ENCODE results near the gene C10orf90.
"Not testable (repeated sequence)": the region's sequence is repeated elsewhere in the genome, so short reads cannot be mapped to it uniquely, and the experiment has no call there.

C10orf90 gene

DNA sequence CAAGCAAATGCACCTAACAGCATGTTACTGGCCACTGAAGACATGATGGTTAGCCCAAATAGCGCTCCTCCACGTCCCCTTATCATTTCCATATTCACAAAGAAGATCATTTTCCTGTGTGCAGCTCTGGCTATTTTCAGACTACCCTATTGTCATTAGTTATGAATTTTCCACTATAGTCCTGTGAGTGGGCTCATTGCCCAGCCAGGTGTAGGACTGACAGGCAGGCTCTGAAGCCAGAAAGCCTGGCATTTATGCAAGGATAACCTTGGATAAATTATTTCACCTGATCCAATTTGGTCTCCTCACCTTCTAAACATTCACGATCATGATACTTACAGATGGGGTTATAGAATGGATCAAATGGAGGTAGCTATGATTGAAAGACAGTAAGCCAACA lies 104.6 kb downstream of the C10orf90 start:
- peaks cover 43% of the 10 kb centered on the region for H3K4me1 ChIP-seq (ENCODE audit: control insufficient read depth, insufficient read depth, low read length)
- peaks cover 39% of the 10 kb centered on the region for H3K9me3 ChIP-seq (ENCODE audit: control insufficient read depth, insufficient read depth, low read depth, low read length)
- no peaks in the 10 kb centered on the region for H3K27me3 ChIP-seq (ENCODE audit: control insufficient read depth, insufficient read depth, low read length)
- H3K36me3 ChIP-seq (ENCODE audit: control insufficient read depth, insufficient read depth, low read length), result no peaks in the 10 kb centered on the region
- H3K27ac ChIP-seq (ENCODE audit: low read depth, low read length), result no peak overlapping the region
- H3K9ac ChIP-seq (ENCODE audit: low read length), result no peak overlapping the region
- no peak overlapping the region for H3K4me3 ChIP-seq (ENCODE audit: low read depth, low read length)

DNA sequence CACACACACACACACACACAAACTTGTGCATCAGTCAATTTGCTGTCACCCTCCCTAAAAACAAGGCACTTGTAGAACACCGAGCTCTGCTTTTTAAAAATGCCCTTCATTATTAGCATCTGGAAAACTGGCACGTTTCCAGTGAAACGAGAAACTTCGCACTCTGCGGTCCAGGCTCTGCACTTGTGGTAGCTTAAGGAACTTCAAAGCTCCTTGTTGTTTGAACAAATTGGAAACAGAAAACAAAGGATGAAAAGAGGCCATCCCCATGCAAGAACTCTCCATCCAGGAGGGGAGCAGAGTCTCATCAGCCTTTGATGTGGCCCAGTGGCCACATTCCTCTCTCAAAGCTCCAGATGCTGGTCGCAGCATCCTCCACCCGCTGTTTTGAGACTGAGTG lies 105.1 kb downstream of the C10orf90 start:
- H3K4me1 ChIP-seq (ENCODE audit: control insufficient read depth, insufficient read depth, low read length), result peaks cover 45% of the 10 kb centered on the region
- H3K9me3 ChIP-seq (ENCODE audit: control insufficient read depth, insufficient read depth, low read depth, low read length), result peaks cover 39% of the 10 kb centered on the region
- H3K36me3 ChIP-seq (ENCODE audit: control insufficient read depth, insufficient read depth, low read length), result no peaks in the 10 kb centered on the region
- H3K9ac ChIP-seq (ENCODE audit: low read length), result no peak overlapping the region
- H3K27me3 ChIP-seq (ENCODE audit: control insufficient read depth, insufficient read depth, low read length), result no peaks in the 10 kb centered on the region
- H3K4me3 ChIP-seq (ENCODE audit: low read depth, low read length), result no peak overlapping the region
- no peak overlapping the region for H3K27ac ChIP-seq (ENCODE audit: low read depth, low read length)

DNA sequence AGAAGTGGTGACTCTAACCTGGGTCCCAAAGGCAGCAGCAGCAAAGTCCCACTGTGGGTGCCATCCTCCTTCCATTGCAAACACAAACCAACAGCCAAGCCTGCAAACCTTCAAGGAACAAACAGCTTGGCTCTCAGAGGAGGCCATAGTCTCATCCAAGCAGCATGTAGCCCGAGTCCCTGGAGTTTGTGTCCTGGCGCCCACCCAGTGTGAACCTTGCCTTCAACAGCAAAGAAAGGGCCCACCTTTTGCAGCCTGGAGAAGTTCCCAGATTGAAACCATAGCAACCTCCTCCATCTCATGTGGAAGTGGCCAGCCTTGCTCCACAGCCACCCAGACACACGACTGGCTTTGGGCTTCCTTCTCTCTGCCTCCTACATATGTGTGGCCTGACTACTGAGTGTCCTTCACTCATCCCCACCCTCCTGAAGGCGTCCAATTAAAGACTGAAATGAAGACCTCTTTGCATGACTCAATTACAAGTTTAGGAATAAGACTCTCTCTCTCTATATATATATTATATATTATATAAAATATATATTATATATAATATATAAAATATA lies 106.1 kb downstream of the C10orf90 start:
- Histone ChIP-seq H3K4me1 (ENCODE audit: control insufficient read depth, insufficient read depth, low read length) (peaks cover 36% of the 10 kb centered on the region), H3K27me3 (ENCODE audit: control insufficient read depth, insufficient read depth, low read length) (no peaks in the 10 kb centered on the region), H3K9me3 (ENCODE audit: control insufficient read depth, insufficient read depth, low read depth, low read length) (peaks cover 39% of the 10 kb centered on the region), H3K4me3 (ENCODE audit: low read depth, low read length) (no peak overlapping the region), H3K9ac (ENCODE audit: low read length) (no peak overlapping the region), H3K27ac (ENCODE audit: low read depth, low read length) (no peak overlapping the region), H3K36me3 (ENCODE audit: control insufficient read depth, insufficient read depth, low read length) (no peaks in the 10 kb centered on the region)

GRCh38 chr10:126563361-126563760 lies 107.1 kb downstream of the C10orf90 start:
- no peaks in the 10 kb centered on the region for H3K27me3 ChIP-seq (ENCODE audit: control insufficient read depth, insufficient read depth, low read length)
- no peak overlapping the region for H3K4me3 ChIP-seq (ENCODE audit: low read depth, low read length)
- no peak overlapping the region for H3K9ac ChIP-seq (ENCODE audit: low read length)
- peaks cover 27% of the 10 kb centered on the region for H3K4me1 ChIP-seq (ENCODE audit: control insufficient read depth, insufficient read depth, low read length)
- H3K36me3 ChIP-seq (ENCODE audit: control insufficient read depth, insufficient read depth, low read length), result no peaks in the 10 kb centered on the region
- H3K9me3 ChIP-seq (ENCODE audit: control insufficient read depth, insufficient read depth, low read depth, low read length), result peaks cover 39% of the 10 kb centered on the region
- peak overlapping the region; percentile 1; the same call in 1 of the 2 replicates for H3K27ac ChIP-seq (ENCODE audit: low read depth, low read length)

- H3K36me3 ChIP-seq (ENCODE audit: control insufficient read depth, insufficient read depth, low read length), result no peaks in the 10 kb centered on the region
- H3K4me3 ChIP-seq (ENCODE audit: low read depth, low read length), result no peak overlapping the region
- H3K9ac ChIP-seq (ENCODE audit: low read length), result peak overlapping the region; percentile 12
- no peaks in the 10 kb centered on the region for H3K27me3 ChIP-seq (ENCODE audit: control insufficient read depth, insufficient read depth, low read length)
- peak overlapping the region; percentile 46; the same call in 1 of the 2 replicates for H3K27ac ChIP-seq (ENCODE audit: low read depth, low read length)
- peaks cover 33% of the 10 kb centered on the region for H3K9me3 ChIP-seq (ENCODE audit: control insufficient read depth, insufficient read depth, low read depth, low read length)
- H3K4me1 ChIP-seq (ENCODE audit: control insufficient read depth, insufficient read depth, low read length), result peaks cover 27% of the 10 kb centered on the region
Measured at GRCh38 chr10:126561921-126562680, 108.4 kb downstream of the C10orf90 start.

DNA sequence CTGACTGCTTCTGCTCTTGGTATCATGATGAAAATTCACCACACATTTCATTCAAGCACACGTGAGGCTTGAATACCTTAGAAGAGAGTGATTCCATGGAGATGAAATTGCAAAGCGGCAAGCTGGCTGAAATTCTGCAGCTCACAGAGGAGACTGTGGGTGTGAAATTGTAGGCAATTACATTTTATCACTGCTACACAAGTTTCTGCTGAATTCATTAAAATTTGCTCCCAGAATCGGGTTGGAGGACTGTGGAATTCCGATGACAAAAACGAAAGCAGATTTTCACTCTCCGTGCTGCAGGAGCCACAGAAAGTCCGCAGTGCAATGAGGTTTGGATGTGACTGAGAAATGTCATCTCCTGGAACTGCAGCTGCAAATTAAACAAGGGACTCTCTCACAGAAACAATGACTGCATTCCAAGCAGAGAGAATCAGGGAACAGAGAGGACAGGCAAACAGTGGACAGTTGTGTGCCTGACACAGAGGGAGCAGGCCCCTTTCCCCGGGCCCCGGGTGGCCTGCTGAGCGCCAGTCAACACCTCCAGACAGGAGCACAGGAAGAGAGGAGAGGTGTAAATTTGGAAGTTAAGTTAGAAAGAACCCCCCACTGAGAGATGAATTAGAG lies 109.1 kb downstream of the C10orf90 start:
- Histone ChIP-seq H3K27me3 (ENCODE audit: control insufficient read depth, insufficient read depth, low read length) (no peaks in the 10 kb centered on the region), H3K4me3 (ENCODE audit: low read depth, low read length) (peak overlapping the region; percentile 9; the same call in 1 of the 2 replicates), H3K9me3 (ENCODE audit: control insufficient read depth, insufficient read depth, low read depth, low read length) (peaks cover 27% of the 10 kb centered on the region), H3K4me1 (ENCODE audit: control insufficient read depth, insufficient read depth, low read length) (peaks cover 27% of the 10 kb centered on the region), H3K36me3 (ENCODE audit: control insufficient read depth, insufficient read depth, low read length) (no peaks in the 10 kb centered on the region), H3K27ac (ENCODE audit: low read depth, low read length) (no peak overlapping the region; the same call in 1 of the 2 replicates), H3K9ac (ENCODE audit: low read length) (peak overlapping the region; percentile 47)

DNA sequence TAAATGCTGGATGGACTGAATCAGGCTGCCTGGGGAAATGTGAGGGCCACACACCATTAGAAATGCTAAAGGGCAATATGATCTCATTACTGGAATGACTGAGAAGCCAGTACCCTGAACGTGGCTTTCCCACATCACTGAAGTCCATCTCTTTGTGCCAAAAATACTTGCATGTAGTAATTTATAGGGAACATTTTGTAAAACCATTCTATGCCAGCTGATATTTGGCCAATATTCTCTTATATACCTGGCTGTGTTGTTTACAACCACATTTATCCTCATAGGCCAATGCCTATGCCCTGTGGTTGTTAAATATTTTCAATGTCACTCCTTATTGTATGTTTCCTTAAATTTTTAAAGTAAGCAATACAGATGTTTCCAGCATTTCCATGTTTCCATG lies 111.6 kb downstream of the C10orf90 start:
- Histone ChIP-seq H3K36me3 (ENCODE audit: control insufficient read depth, insufficient read depth, low read length) (no peaks in the 10 kb centered on the region), H3K9me3 (ENCODE audit: control insufficient read depth, insufficient read depth, low read depth, low read length) (peaks cover 11% of the 10 kb centered on the region; the same call in 1 of the 2 replicates), H3K27ac (ENCODE audit: low read depth, low read length) (no peak overlapping the region), H3K27me3 (ENCODE audit: control insufficient read depth, insufficient read depth, low read length) (no peaks in the 10 kb centered on the region), H3K4me1 (ENCODE audit: control insufficient read depth, insufficient read depth, low read length) (peaks cover 27% of the 10 kb centered on the region), H3K9ac (ENCODE audit: low read length) (no peak overlapping the region), H3K4me3 (ENCODE audit: low read depth, low read length) (no peak overlapping the region)

DNA sequence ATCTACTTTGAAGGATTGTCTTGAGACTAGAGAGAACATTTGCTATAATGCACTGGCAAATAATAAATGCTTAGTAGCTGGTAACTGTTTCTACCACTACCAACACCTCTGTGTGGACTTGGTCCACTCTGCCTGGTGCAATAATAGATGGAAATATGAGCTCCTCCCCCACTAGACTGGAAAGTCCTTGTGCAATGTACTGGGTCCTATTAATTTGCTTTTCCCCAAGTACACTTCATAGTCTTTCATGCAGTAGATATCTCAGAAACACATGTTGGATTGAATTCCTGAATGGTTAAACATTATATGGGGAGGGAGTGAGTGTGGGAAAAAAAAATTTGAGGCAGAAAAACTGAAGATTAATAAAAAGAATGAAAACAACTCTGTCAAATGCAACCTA lies 119.3 kb downstream of the C10orf90 start:
- no peak overlapping the region for H3K4me3 ChIP-seq (ENCODE audit: low read depth, low read length)
- no peaks in the 10 kb centered on the region for H3K9me3 ChIP-seq (ENCODE audit: control insufficient read depth, insufficient read depth, low read depth, low read length)
- H3K36me3 ChIP-seq (ENCODE audit: control insufficient read depth, insufficient read depth, low read length), result no peaks in the 10 kb centered on the region
- H3K4me1 ChIP-seq (ENCODE audit: control insufficient read depth, insufficient read depth, low read length), result peaks cover 6% of the 10 kb centered on the region; the same call in 1 of the 2 replicates
- H3K27ac ChIP-seq (ENCODE audit: low read depth, low read length), result no peak overlapping the region
- no peaks in the 10 kb centered on the region for H3K27me3 ChIP-seq (ENCODE audit: control insufficient read depth, insufficient read depth, low read length)
- H3K9ac ChIP-seq (ENCODE audit: low read length), result no peak overlapping the region

DNA sequence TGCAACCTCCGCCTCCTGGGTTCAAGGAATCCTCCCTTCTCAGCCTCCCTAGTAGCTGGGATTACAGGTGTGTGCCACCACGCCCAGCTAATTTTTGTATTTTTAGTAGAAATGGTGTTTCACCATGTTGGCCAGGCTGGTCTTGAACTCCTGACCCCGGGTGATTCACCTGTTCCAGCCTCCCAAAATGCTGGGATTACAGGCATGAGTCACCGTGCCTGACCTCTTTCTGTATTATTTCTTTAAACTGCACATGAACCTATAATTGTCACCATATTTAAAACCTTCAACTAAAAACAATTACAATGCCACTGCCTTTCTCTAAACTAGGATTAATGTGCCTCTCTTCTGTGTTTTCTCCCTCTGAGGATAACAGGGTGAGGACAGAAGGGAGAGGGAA lies 119.9 kb downstream of the C10orf90 start:
- not testable (repeated sequence) for H3K27me3 ChIP-seq (ENCODE audit: control insufficient read depth, insufficient read depth, low read length); H3K9ac ChIP-seq (ENCODE audit: low read length); H3K4me3 ChIP-seq (ENCODE audit: low read depth, low read length); H3K36me3 ChIP-seq (ENCODE audit: control insufficient read depth, insufficient read depth, low read length); H3K27ac ChIP-seq (ENCODE audit: low read depth, low read length); H3K9me3 ChIP-seq (ENCODE audit: control insufficient read depth, insufficient read depth, low read depth, low read length); H3K4me1 ChIP-seq (ENCODE audit: control insufficient read depth, insufficient read depth, low read length)

GRCh38 chr10:126549344-126549743 lies 121.1 kb downstream of the C10orf90 start:
- Histone ChIP-seq H3K27me3 (ENCODE audit: control insufficient read depth, insufficient read depth, low read length) (no peaks in the 10 kb centered on the region), H3K4me3 (ENCODE audit: low read depth, low read length) (no peak overlapping the region), H3K9ac (ENCODE audit: low read length) (no peak overlapping the region), H3K9me3 (ENCODE audit: control insufficient read depth, insufficient read depth, low read depth, low read length) (no peaks in the 10 kb centered on the region), H3K27ac (ENCODE audit: low read depth, low read length) (no peak overlapping the region), H3K36me3 (ENCODE audit: control insufficient read depth, insufficient read depth, low read length) (no peaks in the 10 kb centered on the region), H3K4me1 (ENCODE audit: control insufficient read depth, insufficient read depth, low read length) (peaks cover 9% of the 10 kb centered on the region; the same call in 1 of the 2 replicates)

DNA sequence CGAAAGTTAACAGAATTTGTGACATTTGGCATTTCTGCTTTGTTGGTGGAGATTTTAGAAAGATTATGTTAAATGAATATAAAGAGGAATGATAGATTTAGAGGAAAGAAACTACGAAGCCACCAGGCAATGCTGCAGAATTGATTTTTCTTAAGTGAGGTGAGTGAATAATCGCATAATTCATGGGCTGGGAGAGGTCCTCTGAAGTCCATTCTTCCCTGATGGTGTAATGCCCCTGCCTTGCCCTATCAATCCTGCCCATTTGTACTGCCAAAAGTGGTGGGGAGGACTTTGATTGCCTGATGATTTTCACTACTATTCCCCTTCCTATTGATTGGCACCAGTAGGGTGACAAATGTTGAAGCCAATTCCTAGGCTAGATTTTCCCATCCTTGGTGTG lies 125.9 kb downstream of the C10orf90 start:
- H3K9me3 ChIP-seq (ENCODE audit: control insufficient read depth, insufficient read depth, low read depth, low read length), result no peaks in the 10 kb centered on the region
- no peak overlapping the region for H3K27ac ChIP-seq (ENCODE audit: low read depth, low read length)
- H3K4me1 ChIP-seq (ENCODE audit: control insufficient read depth, insufficient read depth, low read length), result 0 out of 2 replicates have a peak, but pooled peaks cover 3% of the 10 kb centered on the region
- no peak overlapping the region for H3K4me3 ChIP-seq (ENCODE audit: low read depth, low read length)
- H3K27me3 ChIP-seq (ENCODE audit: control insufficient read depth, insufficient read depth, low read length), result no peaks in the 10 kb centered on the region
- H3K36me3 ChIP-seq (ENCODE audit: control insufficient read depth, insufficient read depth, low read length), result no peaks in the 10 kb centered on the region
- H3K9ac ChIP-seq (ENCODE audit: low read length), result no peak overlapping the region

All from HUES6 (cell line).